Measurements from ENCODE around the gene APOL4.
"Not testable (repeated sequence)": the region's sequence is repeated elsewhere in the genome, so short reads cannot be mapped to it uniquely, and the experiment has no call there.

APOL4 gene

DNA sequence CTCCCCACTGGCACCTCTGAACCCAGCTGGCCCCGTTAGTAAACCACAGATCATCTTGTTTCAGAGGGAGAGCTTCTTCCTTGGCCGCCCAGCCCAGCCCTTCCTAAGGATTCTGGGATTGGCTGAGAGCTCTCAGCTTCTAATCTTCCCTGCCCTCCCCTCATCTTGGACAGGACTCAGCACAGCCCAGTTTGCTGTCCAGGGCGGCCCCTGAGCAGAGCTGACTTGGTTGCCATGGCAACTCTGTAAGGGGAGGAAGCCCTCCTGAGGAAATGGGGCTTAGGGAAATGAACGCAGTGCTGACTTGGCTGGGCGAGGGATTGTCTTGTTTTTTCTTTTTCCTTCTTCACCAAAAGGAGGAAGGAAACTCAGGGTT is 4.6 kb downstream of the APOL4 start:
- Histone ChIP-seq H2AFZ (ENCODE audit: low read length, unreplicated experiment) (no peak overlapping the region), H3K27ac (ENCODE audit: low read depth, low read length) (no peak overlapping the region), H3K4me1 (ENCODE audit: control insufficient read depth, insufficient read depth, low read length, unreplicated experiment) (no peaks in the 10 kb centered on the region), H3K36me3 (ENCODE audit: insufficient read depth, low read length) (no peaks in the 10 kb centered on the region), H3K27me3 (ENCODE audit: insufficient read depth, low read length) (no peaks in the 10 kb centered on the region), H3K4me3 (ENCODE audit: low read depth, low read length) (no peak overlapping the region), H3K79me2 (ENCODE audit: control insufficient read depth, insufficient read depth, low read length, unreplicated experiment) (no peaks in the 10 kb centered on the region)

- no peaks in the 10 kb centered on the region for H3K27me3 ChIP-seq (ENCODE audit: insufficient read depth, low read length)
- no peak overlapping the region for H3K4me3 ChIP-seq (ENCODE audit: low read depth, low read length)
- no peaks in the 10 kb centered on the region for H3K4me1 ChIP-seq (ENCODE audit: control insufficient read depth, insufficient read depth, low read length, unreplicated experiment)
- no peaks in the 10 kb centered on the region for H3K79me2 ChIP-seq (ENCODE audit: control insufficient read depth, insufficient read depth, low read length, unreplicated experiment)
- no peak overlapping the region for H2AFZ ChIP-seq (ENCODE audit: low read length, unreplicated experiment)
- no peaks in the 10 kb centered on the region for H3K36me3 ChIP-seq (ENCODE audit: insufficient read depth, low read length)
- H3K27ac ChIP-seq (ENCODE audit: low read depth, low read length): no peak overlapping the region
These were observed 5.2 kb downstream of the APOL4 start for GRCh38 chr22:36196254-36197064.

GRCh38 chr22:36194971-36195370 is 6.6 kb downstream of the APOL4 start:
- no peak overlapping the region for H3K27ac ChIP-seq (ENCODE audit: low read depth, low read length)
- no peaks in the 10 kb centered on the region for H3K36me3 ChIP-seq (ENCODE audit: insufficient read depth, low read length)
- no peak overlapping the region for H3K4me3 ChIP-seq (ENCODE audit: low read depth, low read length)
- no peak overlapping the region for H2AFZ ChIP-seq (ENCODE audit: low read length, unreplicated experiment)
- no peaks in the 10 kb centered on the region for H3K4me1 ChIP-seq (ENCODE audit: control insufficient read depth, insufficient read depth, low read length, unreplicated experiment)
- no peaks in the 10 kb centered on the region for H3K27me3 ChIP-seq (ENCODE audit: insufficient read depth, low read length)
- no peaks in the 10 kb centered on the region for H3K79me2 ChIP-seq (ENCODE audit: control insufficient read depth, insufficient read depth, low read length, unreplicated experiment)

GRCh38 chr22:36194385-36194784 is 7.2 kb downstream of the APOL4 start:
- Histone ChIP-seq H3K79me2 (ENCODE audit: control insufficient read depth, insufficient read depth, low read length, unreplicated experiment) (no peaks in the 10 kb centered on the region), H3K36me3 (ENCODE audit: insufficient read depth, low read length) (no peaks in the 10 kb centered on the region), H3K4me1 (ENCODE audit: control insufficient read depth, insufficient read depth, low read length, unreplicated experiment) (no peaks in the 10 kb centered on the region), H2AFZ (ENCODE audit: low read length, unreplicated experiment) (no peak overlapping the region), H3K4me3 (ENCODE audit: low read depth, low read length) (no peak overlapping the region), H3K27ac (ENCODE audit: low read depth, low read length) (no peak overlapping the region), H3K27me3 (ENCODE audit: insufficient read depth, low read length) (no peaks in the 10 kb centered on the region)

DNA sequence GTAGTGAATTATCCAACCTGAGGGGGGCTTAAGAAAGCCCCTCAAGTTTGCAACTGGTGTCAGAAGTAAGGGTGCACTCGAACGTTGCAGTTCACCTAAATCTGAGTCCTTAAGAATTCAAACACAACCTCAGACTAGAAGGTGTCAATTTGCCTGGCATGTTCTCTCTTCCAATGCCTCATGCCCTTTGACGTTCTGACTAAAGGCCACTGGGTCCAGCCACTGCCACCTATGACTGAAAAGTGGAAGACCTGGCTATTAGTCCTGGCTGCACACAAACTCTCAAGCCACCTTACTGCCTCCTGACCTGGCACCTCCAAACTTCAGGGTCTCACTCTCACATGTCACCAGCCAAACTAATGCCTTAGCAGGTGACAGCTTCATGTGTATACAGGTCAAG is 8.0 kb downstream of the APOL4 start:
- Histone ChIP-seq H3K79me2 (ENCODE audit: control insufficient read depth, insufficient read depth, low read length, unreplicated experiment) (no peaks in the 10 kb centered on the region), H3K36me3 (ENCODE audit: insufficient read depth, low read length) (no peaks in the 10 kb centered on the region), H3K27me3 (ENCODE audit: insufficient read depth, low read length) (no peaks in the 10 kb centered on the region), H3K4me1 (ENCODE audit: control insufficient read depth, insufficient read depth, low read length, unreplicated experiment) (no peaks in the 10 kb centered on the region), H3K27ac (ENCODE audit: low read depth, low read length) (no peak overlapping the region), H2AFZ (ENCODE audit: low read length, unreplicated experiment) (no peak overlapping the region), H3K4me3 (ENCODE audit: low read depth, low read length) (no peak overlapping the region)

GRCh38 chr22:36193171-36193570 is 8.4 kb downstream of the APOL4 start:
- Histone ChIP-seq H3K4me3 (ENCODE audit: low read depth, low read length) (no peak overlapping the region), H3K4me1 (ENCODE audit: control insufficient read depth, insufficient read depth, low read length, unreplicated experiment) (no peaks in the 10 kb centered on the region)

GRCh38 chr22:36192542-36192941 is 9.1 kb downstream of the APOL4 start:
- Histone ChIP-seq H3K4me3 (ENCODE audit: low read depth, low read length) (no peak overlapping the region), H3K27me3 (ENCODE audit: insufficient read depth, low read length) (no peaks in the 10 kb centered on the region), H2AFZ (ENCODE audit: low read length, unreplicated experiment) (no peak overlapping the region), H3K79me2 (ENCODE audit: control insufficient read depth, insufficient read depth, low read length, unreplicated experiment) (no peaks in the 10 kb centered on the region), H3K36me3 (ENCODE audit: insufficient read depth, low read length) (no peaks in the 10 kb centered on the region), H3K4me1 (ENCODE audit: control insufficient read depth, insufficient read depth, low read length, unreplicated experiment) (no peaks in the 10 kb centered on the region), H3K27ac (ENCODE audit: low read depth, low read length) (no peak overlapping the region)

More at GRCh38 chr22:36193171-36193570, 8.4 kb downstream of the APOL4 start:
- Histone ChIP-seq H3K79me2 (ENCODE audit: control insufficient read depth, insufficient read depth, low read length, unreplicated experiment) (no peaks in the 10 kb centered on the region), H3K27ac (ENCODE audit: low read depth, low read length) (no peak overlapping the region), H2AFZ (ENCODE audit: low read length, unreplicated experiment) (no peak overlapping the region), H3K27me3 (ENCODE audit: insufficient read depth, low read length) (no peaks in the 10 kb centered on the region), H3K36me3 (ENCODE audit: insufficient read depth, low read length) (no peaks in the 10 kb centered on the region)

DNA sequence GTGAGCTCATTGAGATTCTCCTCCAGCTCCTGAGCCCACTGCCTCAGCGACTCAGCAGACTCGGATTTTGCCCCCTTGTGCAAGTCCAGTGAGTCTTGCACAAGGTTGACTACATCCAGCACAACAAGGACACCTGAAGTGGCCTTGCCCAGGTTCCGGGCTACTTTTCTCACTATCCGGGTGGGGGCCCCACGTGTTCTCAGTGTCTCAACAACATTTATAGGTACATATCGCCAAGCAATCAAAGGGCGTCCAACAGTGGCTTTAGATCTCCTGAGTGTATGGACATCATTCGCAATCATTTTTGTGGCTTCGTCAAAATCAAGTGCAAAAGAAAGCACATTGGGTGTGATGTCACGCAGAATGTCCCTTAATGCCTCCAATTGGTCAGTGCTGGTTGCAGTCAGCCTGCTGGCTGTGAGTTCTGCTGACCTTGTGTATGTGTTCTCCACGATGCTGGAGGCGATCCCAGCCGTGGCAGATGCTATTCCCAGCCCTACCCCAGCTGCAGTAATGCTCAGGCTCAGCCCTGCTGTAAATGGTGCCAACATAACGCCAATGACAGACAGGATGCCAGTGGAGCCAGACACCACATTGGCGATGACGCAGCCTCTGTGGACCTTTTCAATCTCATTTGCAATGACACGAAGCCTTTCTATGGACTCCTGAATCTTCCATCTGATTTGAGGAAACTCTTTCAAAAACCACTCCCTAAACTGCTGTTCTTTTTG is 10.3 kb downstream of the APOL4 start:
- Histone ChIP-seq H3K4me1 (ENCODE audit: control insufficient read depth, insufficient read depth, low read length, unreplicated experiment) (no peaks in the 10 kb centered on the region), H2AFZ (ENCODE audit: low read length, unreplicated experiment) (no peak overlapping the region), H3K4me3 (ENCODE audit: low read depth, low read length) (no peak overlapping the region), H3K79me2 (ENCODE audit: control insufficient read depth, insufficient read depth, low read length, unreplicated experiment) (no peaks in the 10 kb centered on the region), H3K27me3 (ENCODE audit: insufficient read depth, low read length) (no peaks in the 10 kb centered on the region), H3K27ac (ENCODE audit: low read depth, low read length) (no peak overlapping the region), H3K36me3 (ENCODE audit: insufficient read depth, low read length) (no peaks in the 10 kb centered on the region)

- not testable (repeated sequence) for H2AFZ ChIP-seq (ENCODE audit: low read length, unreplicated experiment); H3K27me3 ChIP-seq (ENCODE audit: insufficient read depth, low read length); H3K27ac ChIP-seq (ENCODE audit: low read depth, low read length); H3K36me3 ChIP-seq (ENCODE audit: insufficient read depth, low read length); H3K79me2 ChIP-seq (ENCODE audit: control insufficient read depth, insufficient read depth, low read length, unreplicated experiment); H3K4me3 ChIP-seq (ENCODE audit: low read depth, low read length); H3K4me1 ChIP-seq (ENCODE audit: control insufficient read depth, insufficient read depth, low read length, unreplicated experiment)
These were observed 13.7 kb downstream of the APOL4 start for GRCh38 chr22:36187862-36188261.

DNA sequence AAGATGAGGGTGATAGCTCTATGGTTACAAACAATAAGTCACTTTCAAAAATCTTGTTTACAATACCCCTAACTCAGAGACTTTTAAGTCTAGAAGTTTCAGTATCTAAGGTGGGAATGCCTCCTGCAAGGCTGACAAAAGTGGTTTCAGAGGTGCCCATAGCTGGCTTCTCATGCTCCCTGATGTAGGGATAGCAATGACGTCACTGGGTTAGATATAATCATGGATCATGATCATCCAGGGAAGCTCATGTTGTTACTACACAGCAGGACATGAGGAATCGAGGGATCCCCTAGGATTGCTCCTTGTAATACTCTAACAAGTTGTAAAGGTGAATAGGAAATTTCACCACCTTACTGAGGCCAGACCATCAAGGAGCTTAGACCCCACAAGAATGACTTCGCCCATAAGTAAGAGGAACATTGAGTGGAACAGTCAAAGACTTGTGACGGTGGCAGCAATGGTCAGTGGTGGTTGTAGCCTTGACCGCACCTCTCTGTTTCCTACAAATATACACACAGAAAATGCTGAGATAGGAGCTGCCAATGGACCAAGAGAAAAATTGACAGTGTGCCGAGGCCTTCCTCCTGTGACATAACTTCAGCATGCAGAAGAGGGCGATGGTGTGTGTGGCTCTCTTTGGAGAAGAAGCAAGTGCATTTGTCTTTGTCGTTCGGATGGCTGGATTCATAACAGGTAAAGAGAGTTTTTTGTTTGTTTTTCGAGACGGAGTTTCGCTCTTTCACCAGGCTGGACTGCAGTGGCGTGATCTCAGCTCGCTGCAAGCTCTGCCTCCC is 15.6 kb downstream of the APOL4 start:
- Histone ChIP-seq H3K4me3 (ENCODE audit: low read depth, low read length) (no peak overlapping the region), H3K27ac (ENCODE audit: low read depth, low read length) (no peak overlapping the region), H3K36me3 (ENCODE audit: insufficient read depth, low read length) (no peaks in the 10 kb centered on the region), H3K79me2 (ENCODE audit: control insufficient read depth, insufficient read depth, low read length, unreplicated experiment) (no peaks in the 10 kb centered on the region), H2AFZ (ENCODE audit: low read length, unreplicated experiment) (no peak overlapping the region), H3K4me1 (ENCODE audit: control insufficient read depth, insufficient read depth, low read length, unreplicated experiment) (no peaks in the 10 kb centered on the region), H3K27me3 (ENCODE audit: insufficient read depth, low read length) (no peaks in the 10 kb centered on the region)

Data from ACC112 (cell line).